Endodermal cell (in vitro differentiated cells): Measurements from ENCODE around the gene LRIG1. TPM values are rescaled to one million over a fixed set of nuclear protein-coding genes. Genes with fewer than 3 reads are reported as not detected.

Source experiments
- DNase-seq: peaks from one replicate; pipeline ENCODE4 v3.0.0-alpha.2; 2017
- H3K27ac ChIP-seq: 2 replicates; pipeline ENCODE4 v1.5.1; 2013; ENCODE audit warnings: mild to moderate bottlenecking, low read depth, low read length, moderate library complexity
- H3K27me3 ChIP-seq: 2 replicates; pipeline ENCODE4 v1.6.1; 2013; ENCODE audit warnings: mild to moderate bottlenecking, low read length, moderate library complexity; ENCODE audit not compliant: insufficient read depth, control insufficient read depth, poor library complexity, severe bottlenecking
- H3K36me3 ChIP-seq: 2 replicates; pipeline ENCODE4 v1.7.0; 2013; ENCODE audit warnings: mild to moderate bottlenecking, low read length, moderate library complexity; ENCODE audit not compliant: control insufficient read depth, insufficient read depth
- H3K4me1 ChIP-seq: one replicate; pipeline ENCODE4 v1.7.0; 2013; ENCODE audit warnings: low read length; ENCODE audit not compliant: control insufficient read depth, insufficient read depth
- H3K4me3 ChIP-seq: 2 replicates; pipeline ENCODE4 v1.5.1; 2013; ENCODE audit warnings: mild to moderate bottlenecking, low read length, moderate library complexity
- H3K9ac ChIP-seq: 2 replicates; pipeline ENCODE4 v1.6.1; 2013; ENCODE audit warnings: mild to moderate bottlenecking, low read length, moderate library complexity; ENCODE audit not compliant: poor library complexity, severe bottlenecking; ENCODE audit errors: extremely low read depth
- H3K9me3 ChIP-seq: 2 replicates; pipeline ENCODE4 v1.6.1; 2013; ENCODE audit warnings: mild to moderate bottlenecking, low read length, moderate library complexity; ENCODE audit not compliant: control insufficient read depth
- H3K27ac Mint-ChIP-seq: 2 replicates; pipeline ENCODE4 v1.8.0; 2020; ENCODE audit warnings: mixed read lengths
- H3K27me3 Mint-ChIP-seq: 2 replicates; pipeline ENCODE4 v1.8.0; 2021; ENCODE audit warnings: mild to moderate bottlenecking, mixed read lengths; ENCODE audit not compliant: insufficient read depth
- H3K36me3 Mint-ChIP-seq: 2 replicates; pipeline ENCODE4 v1.8.0; 2020; ENCODE audit warnings: low read depth, mixed read lengths
- H3K4me1 Mint-ChIP-seq: 2 replicates; pipeline ENCODE4 v1.8.0; 2020; ENCODE audit warnings: mixed read lengths
- H3K4me3 Mint-ChIP-seq: 2 replicates; pipeline ENCODE4 v1.8.0; 2020; ENCODE audit warnings: mild to moderate bottlenecking, moderate library complexity, mixed read lengths
- H3K9me3 Mint-ChIP-seq: 2 replicates; pipeline ENCODE4 v1.8.0; 2020; ENCODE audit warnings: mild to moderate bottlenecking, mixed read lengths
- WGBS, 2 experiments: methylation state at CpG; one replicate each; pipeline versions ENCODE4 v1.1.5 to v1.1.7; 2013; ENCODE audit warnings: missing lambda C conversion rate in 2 of 2, mixed read lengths in 1 of 2; ENCODE audit not compliant: insufficient coverage in 1 of 2, insufficient read length in 1 of 2; 5-methylcytosine and 5-hydroxymethylcytosine counted together
- total RNA-seq, 2 donors: library from RNA; stranded (reverse); fragmentation: NEBNext Ultra II Directional in 1 of 2; extraction: Animal tissue kit (Norgen Biotek cat#: 25700) in 1 of 2; gene quantifications; 2 replicates in 1 of 2; 3 replicates in 1 of 2; pipeline ENCODE4 v1.2.1, GENCODE V29; 2021
- TF ChIP-seq, protein P1 (sequence below): fragments of 200-600 bp; sonication (generic); conservative IDR thresholded peaks from 2 replicates; pipeline ENCODE4 v1.5.0; 2021; ENCODE audit warnings: antibody characterized with exemption, mild to moderate bottlenecking

Gene LRIG1
- total RNA-seq, 2 donors from 2014 or later = 37.5 to 42.3 TPM

DNA sequence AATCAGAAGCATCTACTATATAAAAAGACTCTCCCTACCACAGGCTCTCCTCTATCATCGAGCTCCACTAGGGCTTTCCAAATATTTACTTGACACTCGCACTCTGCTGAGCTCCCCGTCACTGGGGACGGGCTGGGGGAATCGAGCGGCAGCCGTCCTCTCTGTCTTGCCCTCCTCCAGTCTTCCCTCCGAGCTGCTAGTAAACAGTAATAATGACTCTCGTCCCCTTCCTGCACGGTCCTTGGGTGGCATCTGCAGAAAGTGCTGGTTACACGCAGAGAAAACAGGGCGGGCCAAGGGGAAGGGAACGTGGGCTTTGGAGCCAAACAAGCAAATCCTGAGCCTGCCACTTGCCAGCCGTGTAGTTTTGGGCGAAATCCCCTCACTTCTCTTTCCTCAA is 96.6 kb downstream of the LRIG1 start:
- DNase-seq = peak; percentile 28
- Histone ChIP-seq H3K9ac (no peak overlapping the region), H3K4me3 (no peak overlapping the region), H3K4me1 (no peaks in the 10 kb centered on the region), H3K27me3 (no peaks in the 10 kb centered on the region), H3K27ac (peak overlapping the region; percentile 55), H3K9me3 (no peaks in the 10 kb centered on the region), H3K36me3 (peaks cover 85% of the 10 kb centered on the region)
- Mint-ChIP-seq H3K27ac (peak overlapping the region; percentile 64), H3K36me3 (peaks cover 60% of the 10 kb centered on the region), H3K4me3 (no peak overlapping the region), H3K4me1 (peaks cover 31% of the 10 kb centered on the region), H3K27me3 (no peaks in the 10 kb centered on the region), H3K9me3 (no peaks in the 10 kb centered on the region)
- WGBS, 2 experiments = 89 to 95% methylated on average over 9 to 15 of the region's 15 CpGs
- TF ChIP-seq, protein P1, sequence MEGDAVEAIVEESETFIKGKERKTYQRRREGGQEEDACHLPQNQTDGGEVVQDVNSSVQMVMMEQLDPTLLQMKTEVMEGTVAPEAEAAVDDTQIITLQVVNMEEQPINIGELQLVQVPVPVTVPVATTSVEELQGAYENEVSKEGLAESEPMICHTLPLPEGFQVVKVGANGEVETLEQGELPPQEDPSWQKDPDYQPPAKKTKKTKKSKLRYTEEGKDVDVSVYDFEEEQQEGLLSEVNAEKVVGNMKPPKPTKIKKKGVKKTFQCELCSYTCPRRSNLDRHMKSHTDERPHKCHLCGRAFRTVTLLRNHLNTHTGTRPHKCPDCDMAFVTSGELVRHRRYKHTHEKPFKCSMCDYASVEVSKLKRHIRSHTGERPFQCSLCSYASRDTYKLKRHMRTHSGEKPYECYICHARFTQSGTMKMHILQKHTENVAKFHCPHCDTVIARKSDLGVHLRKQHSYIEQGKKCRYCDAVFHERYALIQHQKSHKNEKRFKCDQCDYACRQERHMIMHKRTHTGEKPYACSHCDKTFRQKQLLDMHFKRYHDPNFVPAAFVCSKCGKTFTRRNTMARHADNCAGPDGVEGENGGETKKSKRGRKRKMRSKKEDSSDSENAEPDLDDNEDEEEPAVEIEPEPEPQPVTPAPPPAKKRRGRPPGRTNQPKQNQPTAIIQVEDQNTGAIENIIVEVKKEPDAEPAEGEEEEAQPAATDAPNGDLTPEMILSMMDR = no peak

DNA sequence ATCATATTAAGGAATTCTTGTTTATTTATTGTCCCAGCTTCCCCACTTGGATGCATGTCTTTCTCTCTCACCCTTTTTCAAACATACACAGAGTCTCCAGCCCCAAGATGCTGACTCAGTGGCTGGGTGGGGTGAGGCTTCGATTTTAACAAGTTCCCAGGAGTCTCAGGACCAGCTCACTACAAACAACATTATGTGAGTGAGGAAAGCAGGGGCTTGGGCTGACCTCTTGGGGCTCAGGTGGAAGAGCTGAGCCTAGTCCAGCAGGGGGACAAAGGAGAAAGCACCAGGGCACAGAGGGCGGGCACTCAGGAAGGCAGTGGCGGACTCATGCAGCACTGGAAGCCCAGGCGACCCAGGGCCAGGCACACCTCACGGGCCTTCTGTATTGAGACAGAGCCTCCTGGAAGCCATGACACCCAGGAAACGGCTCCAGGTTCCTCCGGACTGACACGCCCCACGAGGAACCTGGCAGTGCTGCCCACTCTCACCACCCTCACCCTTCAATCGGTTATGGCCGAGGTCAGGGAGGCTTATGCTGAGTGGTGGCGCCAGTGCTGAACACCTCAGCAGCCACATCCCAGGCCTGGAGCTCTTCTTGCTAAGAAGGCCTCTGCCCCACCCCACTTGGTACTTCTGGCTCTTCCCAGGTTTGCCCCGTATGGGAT is 97.4 kb downstream of the LRIG1 start:
- DNase-seq = peak; percentile 40
- Histone ChIP-seq H3K9me3 (no peaks in the 10 kb centered on the region), H3K9ac (no peak overlapping the region), H3K4me3 (no peak overlapping the region), H3K27ac (no peak overlapping the region), H3K4me1 (no peaks in the 10 kb centered on the region), H3K27me3 (no peaks in the 10 kb centered on the region), H3K36me3 (peaks cover 91% of the 10 kb centered on the region)
- H3K4me3 Mint-ChIP-seq = no peak overlapping the region
- no peaks in the 10 kb centered on the region for H3K9me3 Mint-ChIP-seq
- WGBS, 2 experiments = 81 to 86% methylated on average over 6 to 13 of the region's 13 CpGs
- H3K27me3 Mint-ChIP-seq = no peaks in the 10 kb centered on the region
- peaks cover 59% of the 10 kb centered on the region for H3K36me3 Mint-ChIP-seq
- H3K4me1 Mint-ChIP-seq = peaks cover 28% of the 10 kb centered on the region
- TF ChIP-seq, protein P1 = peak; percentile 22
- peak overlapping the region; percentile 72 for H3K27ac Mint-ChIP-seq

DNA sequence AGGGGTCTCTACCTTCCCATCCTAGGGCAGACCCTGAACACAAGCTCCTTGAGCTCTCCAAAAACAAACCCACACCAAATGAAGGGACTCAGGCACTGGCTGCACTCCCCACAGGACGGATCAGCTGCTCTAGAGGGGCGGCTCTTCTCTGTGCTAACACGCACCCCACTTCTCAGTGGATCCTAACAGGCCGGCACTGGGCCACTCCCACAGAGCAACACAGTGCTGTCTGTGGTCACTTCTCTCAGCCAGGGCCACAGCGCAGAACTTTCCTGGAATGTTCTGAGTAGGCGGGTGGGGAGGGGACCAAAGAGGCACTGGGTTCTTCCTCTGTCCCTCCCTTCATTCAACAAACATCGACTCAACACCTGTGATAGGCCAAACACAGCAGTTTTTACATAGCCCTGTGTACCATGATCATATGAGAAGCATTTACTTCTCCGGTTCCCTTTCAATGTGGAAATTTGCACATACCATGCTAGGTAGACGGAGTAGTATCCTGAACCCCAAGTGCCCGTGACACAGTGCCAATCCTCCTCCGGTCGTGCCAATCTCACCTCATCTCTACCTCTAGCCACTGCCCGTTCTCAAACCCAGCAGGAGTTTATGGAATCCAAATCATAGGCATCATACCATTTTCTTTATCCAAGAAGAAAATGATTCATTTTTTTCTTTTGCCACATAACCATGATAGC is 98.1 kb downstream of the LRIG1 start:
- Mint-ChIP-seq H3K4me1 (peaks cover 26% of the 10 kb centered on the region), H3K36me3 (peaks cover 64% of the 10 kb centered on the region), H3K4me3 (no peak overlapping the region), H3K27ac (peak overlapping the region; percentile 75), H3K9me3 (no peaks in the 10 kb centered on the region), H3K27me3 (no peaks in the 10 kb centered on the region)
- no peaks in the 10 kb centered on the region for H3K9me3 ChIP-seq
- peak overlapping the region; percentile 73 for H3K27ac ChIP-seq
- H3K36me3 ChIP-seq = peaks cover 91% of the 10 kb centered on the region
- no peaks in the 10 kb centered on the region for H3K4me1 ChIP-seq
- TF ChIP-seq, protein P1 = no peak
- H3K4me3 ChIP-seq = no peak overlapping the region
- 94 to 99% methylated on average over 10 to 13 of the region's 13 CpGs for WGBS, 2 experiments
- DNase-seq = peak; percentile 41
- no peak overlapping the region for H3K9ac ChIP-seq
- H3K27me3 ChIP-seq = no peaks in the 10 kb centered on the region
